GM19193 (cell line): ENCODE measurements around the gene EFCAB8.

Source experiments
- POLR2A ChIP-seq: IDR thresholded peaks from 4 replicates; pipeline ENCODE4 v1.6.1; 2011; ENCODE audit not compliant: insufficient read depth, insufficient read length; ENCODE audit errors: extremely low read depth

The EFCAB8 gene

GRCh38 chr20:32987044-32987825, 128.5 kb downstream of the EFCAB8 start:
- no peak for TF ChIP-seq POLR2A

GRCh38 chr20:32988008-32988407, 129.3 kb downstream of the EFCAB8 start:
- no peak for TF ChIP-seq POLR2A

- TF ChIP-seq POLR2A = no peak
Observed at GRCh38 chr20:32989507-32990283, 131.0 kb downstream of the EFCAB8 start.

GRCh38 chr20:32990426-32990825, 131.7 kb downstream of the EFCAB8 start:
- no peak for TF ChIP-seq POLR2A

- no peak for TF ChIP-seq POLR2A
Observed at GRCh38 chr20:32991383-32991782, 132.7 kb downstream of the EFCAB8 start.

GRCh38 chr20:32991792-32992641, 133.3 kb downstream of the EFCAB8 start:
- TF ChIP-seq POLR2A = no peak

GRCh38 chr20:32993496-32994050, 134.8 kb downstream of the EFCAB8 start:
- TF ChIP-seq POLR2A = no peak

GRCh38 chr20:32995802-32996201, 137.1 kb downstream of the EFCAB8 start:
- TF ChIP-seq POLR2A = no peak

GRCh38 chr20:32997431-32997830, 138.7 kb downstream of the EFCAB8 start:
- TF ChIP-seq POLR2A = no peak

- no peak for TF ChIP-seq POLR2A
Observed at GRCh38 chr20:32999603-33000250, 141.0 kb downstream of the EFCAB8 start.

GRCh38 chr20:33000802-33001466, 142.2 kb downstream of the EFCAB8 start:
- TF ChIP-seq POLR2A = no peak

GRCh38 chr20:33002087-33002808, 143.5 kb downstream of the EFCAB8 start:
- no peak for TF ChIP-seq POLR2A

GRCh38 chr20:33004141-33004751, 145.5 kb downstream of the EFCAB8 start, which contains the start of gene SUN5:
TSS of gene SUN5 (minus strand) at chr20:33004433. CDS start at chr20:33004340, 93 bp downstream.
- TF ChIP-seq POLR2A = no peak
